ENCODE results near the gene CASK.

CASK gene

DNA sequence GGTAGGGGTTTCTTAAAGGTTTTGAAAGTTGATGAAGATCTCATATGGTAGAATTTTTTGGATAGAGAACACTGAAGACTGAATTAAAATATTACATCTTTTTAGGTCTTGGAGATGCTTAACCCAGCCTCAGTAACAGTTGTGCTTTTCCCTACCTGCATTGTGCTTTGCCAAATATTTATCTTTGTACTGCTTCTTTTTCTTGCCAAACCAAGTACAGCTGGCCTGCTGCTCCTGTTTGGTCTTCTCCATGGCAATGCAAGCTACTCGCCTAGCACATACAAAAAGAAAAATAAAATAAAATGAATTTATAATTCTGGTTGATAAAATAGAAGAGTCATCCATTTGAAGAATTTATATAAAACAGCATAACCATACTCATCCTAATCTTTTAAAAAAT is 380.8 kb downstream of the CASK start:
- no peak overlapping the region for H3K18ac ChIP-seq (ENCODE audit: low read depth in 1 of 2, low read length in 2 of 2)
- DNase-seq, result no peak
- no peak overlapping the region for H4K8ac ChIP-seq (ENCODE audit: low read length)
- no CpG with 5 or more reads among the region's 1 CpG for WGBS
- no peak overlapping the region for H3K4me3 ChIP-seq (ENCODE audit: insufficient read depth in 1 of 2, low read depth in 1 of 2, low read length in 2 of 2)
- H3K23ac ChIP-seq (ENCODE audit: low read length in 2 of 2), result no peak overlapping the region
- no peak overlapping the region for H3K14ac ChIP-seq (ENCODE audit: low read length in 2 of 2)
- H2BK5ac ChIP-seq (ENCODE audit: low read depth, low read length, poor library complexity, severe bottlenecking), result no peak overlapping the region
- H3K79me1 ChIP-seq (replicated peaks; ENCODE audit: low read length, poor library complexity, severe bottlenecking), result peaks cover 1% of the 10 kb centered on the region
- H4K91ac ChIP-seq (ENCODE audit: low read length), result no peak overlapping the region
- no peak overlapping the region for H3K4ac ChIP-seq (ENCODE audit: low read depth in 1 of 2, low read length in 2 of 2)
- H2BK120ac ChIP-seq (ENCODE audit: low read depth, low read length), result no peak overlapping the region
- peaks cover 0 to 5% of the 10 kb centered on the region in 2 experiments for H3K27me3 ChIP-seq (ENCODE audit: control insufficient read depth in 1 of 2, insufficient read depth in 1 of 2, low read length in 2 of 2)
- no peak overlapping the region for H3K9ac ChIP-seq (ENCODE audit: low read length)
- no peak overlapping the region for H3K4me2 ChIP-seq (ENCODE audit: low read length, poor library complexity, severe bottlenecking)
- no peaks in the 10 kb centered on the region for H3K36me3 ChIP-seq (ENCODE audit: control insufficient read depth in 1 of 2, insufficient read depth in 2 of 2, low read depth in 1 of 2, low read length in 2 of 2)
- peak overlapping the region; percentile 78 for H3K27ac ChIP-seq (ENCODE audit: low read length, poor library complexity, severe bottlenecking)
- H2BK15ac ChIP-seq (ENCODE audit: low read depth, poor library complexity, severe bottlenecking), result no peak overlapping the region
- no peak overlapping the region for H2AFZ ChIP-seq (ENCODE audit: low read depth, low read length)
- peaks cover 1% of the 10 kb centered on the region for H3K4me1 ChIP-seq (ENCODE audit: control insufficient read depth, insufficient read depth, low read depth, low read length)
- no peaks in the 10 kb centered on the region for H3K9me3 ChIP-seq (ENCODE audit: control insufficient read depth, low read length)
- no peak overlapping the region for H2AK5ac ChIP-seq (ENCODE audit: low read length, severe bottlenecking)
- no peak overlapping the region for H2BK12ac ChIP-seq (ENCODE audit: low read length in 2 of 2)

DNA sequence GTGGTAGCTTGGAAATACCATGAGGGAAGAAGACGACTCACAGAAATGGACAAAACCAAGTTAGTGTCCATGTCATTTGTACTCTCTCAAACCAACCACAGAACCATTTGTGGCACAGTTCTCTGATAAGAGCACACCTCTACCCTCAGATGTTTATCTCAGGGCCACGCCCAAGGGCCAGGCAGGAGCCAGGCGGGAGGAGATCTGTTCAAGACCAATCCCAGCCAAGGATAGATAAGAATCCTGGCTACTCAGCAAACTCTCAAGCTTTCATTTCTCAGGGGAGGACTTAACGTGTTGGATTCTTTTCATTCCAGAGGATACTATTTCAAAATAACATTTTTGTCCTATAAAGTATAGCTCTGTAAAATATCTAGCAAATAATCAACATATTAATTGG is 381.2 kb downstream of the CASK start:
- H2BK15ac ChIP-seq (ENCODE audit: low read depth, poor library complexity, severe bottlenecking), result no peak overlapping the region
- no peak overlapping the region for H3K18ac ChIP-seq (ENCODE audit: low read depth in 1 of 2, low read length in 2 of 2)
- no peak overlapping the region for H2BK120ac ChIP-seq (ENCODE audit: low read depth, low read length)
- no peak for DNase-seq
- no peak overlapping the region for H2AFZ ChIP-seq (ENCODE audit: low read depth, low read length)
- 69% methylated on average over 3 of the region's 4 CpGs for WGBS
- no peaks in the 10 kb centered on the region for H3K36me3 ChIP-seq (ENCODE audit: control insufficient read depth in 1 of 2, insufficient read depth in 2 of 2, low read depth in 1 of 2, low read length in 2 of 2)
- no peak overlapping the region for H3K14ac ChIP-seq (ENCODE audit: low read length in 2 of 2)
- no peak overlapping the region for H3K4me2 ChIP-seq (ENCODE audit: low read length, poor library complexity, severe bottlenecking)
- no peaks in the 10 kb centered on the region for H3K9me3 ChIP-seq (ENCODE audit: control insufficient read depth, low read length)
- peak overlapping the region; percentile 38 for H2BK5ac ChIP-seq (ENCODE audit: low read depth, low read length, poor library complexity, severe bottlenecking)
- no peak overlapping the region for H3K4ac ChIP-seq (ENCODE audit: low read depth in 1 of 2, low read length in 2 of 2)
- peaks cover 0 to 5% of the 10 kb centered on the region in 2 experiments for H3K27me3 ChIP-seq (ENCODE audit: control insufficient read depth in 1 of 2, insufficient read depth in 1 of 2, low read length in 2 of 2)
- H3K4me3 ChIP-seq (ENCODE audit: insufficient read depth in 1 of 2, low read depth in 1 of 2, low read length in 2 of 2), result no peak overlapping the region
- H3K9ac ChIP-seq (ENCODE audit: low read length), result no peak overlapping the region
- no peak overlapping the region for H2BK12ac ChIP-seq (ENCODE audit: low read length in 2 of 2)
- no peak overlapping the region for H2AK5ac ChIP-seq (ENCODE audit: low read length, severe bottlenecking)
- no peak overlapping the region for H3K23ac ChIP-seq (ENCODE audit: low read length in 2 of 2)
- H3K27ac ChIP-seq (ENCODE audit: low read length, poor library complexity, severe bottlenecking), result peak overlapping the region; percentile 62
- no peak overlapping the region for H4K91ac ChIP-seq (ENCODE audit: low read length)
- peaks cover 1% of the 10 kb centered on the region for H3K4me1 ChIP-seq (ENCODE audit: control insufficient read depth, insufficient read depth, low read depth, low read length)
- H4K8ac ChIP-seq (ENCODE audit: low read length), result no peak overlapping the region
- H3K79me1 ChIP-seq (replicated peaks; ENCODE audit: low read length, poor library complexity, severe bottlenecking), result peaks cover 1% of the 10 kb centered on the region

DNA sequence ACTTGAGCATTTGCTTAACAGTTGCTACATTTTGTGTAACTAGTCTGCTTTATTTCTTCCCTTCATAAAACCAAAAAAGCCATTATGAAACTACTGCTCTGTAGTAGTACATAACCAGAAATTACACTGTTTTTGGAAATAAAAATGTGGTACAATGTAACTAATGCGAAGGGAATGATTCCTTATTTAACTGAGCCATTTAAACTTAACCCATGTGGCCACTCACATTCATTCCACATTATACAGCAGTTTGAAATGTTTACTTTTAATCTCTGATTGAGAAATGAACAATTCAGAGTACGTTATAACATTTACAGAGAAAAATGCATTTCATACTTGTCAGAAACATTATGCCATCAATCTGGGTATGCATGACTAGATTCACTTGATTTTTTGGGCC is 382.0 kb downstream of the CASK start:
- Histone ChIP-seq H2BK12ac (ENCODE audit: low read length in 2 of 2) (no peak overlapping the region), H2BK15ac (ENCODE audit: low read depth, poor library complexity, severe bottlenecking) (no peak overlapping the region), H3K9ac (ENCODE audit: low read length) (no peak overlapping the region), H3K27me3 (ENCODE audit: control insufficient read depth in 1 of 2, insufficient read depth in 1 of 2, low read length in 2 of 2) (peaks cover 0 to 5% of the 10 kb centered on the region in 2 experiments), H4K91ac (ENCODE audit: low read length) (no peak overlapping the region), H3K23ac (ENCODE audit: low read length in 2 of 2) (no peak overlapping the region), H2AFZ (ENCODE audit: low read depth, low read length) (no peak overlapping the region), H3K4me2 (ENCODE audit: low read length, poor library complexity, severe bottlenecking) (no peak overlapping the region), H3K79me1 (replicated peaks; ENCODE audit: low read length, poor library complexity, severe bottlenecking) (peaks cover 1% of the 10 kb centered on the region), H3K9me3 (ENCODE audit: control insufficient read depth, low read length) (no peaks in the 10 kb centered on the region), H3K14ac (ENCODE audit: low read length in 2 of 2) (no peak overlapping the region), H4K8ac (ENCODE audit: low read length) (no peak overlapping the region), H3K4me1 (ENCODE audit: control insufficient read depth, insufficient read depth, low read depth, low read length) (peaks cover 1% of the 10 kb centered on the region), H3K4ac (ENCODE audit: low read depth in 1 of 2, low read length in 2 of 2) (no peak overlapping the region), H2BK5ac (ENCODE audit: low read depth, low read length, poor library complexity, severe bottlenecking) (no peak overlapping the region), H3K4me3 (ENCODE audit: insufficient read depth in 1 of 2, low read depth in 1 of 2, low read length in 2 of 2) (no peak overlapping the region), H3K27ac (ENCODE audit: low read length, poor library complexity, severe bottlenecking) (no peak overlapping the region), H2AK5ac (ENCODE audit: low read length, severe bottlenecking) (no peak overlapping the region), H2BK120ac (ENCODE audit: low read depth, low read length) (no peak overlapping the region), H3K18ac (ENCODE audit: low read depth in 1 of 2, low read length in 2 of 2) (no peak overlapping the region), H3K36me3 (ENCODE audit: control insufficient read depth in 1 of 2, insufficient read depth in 2 of 2, low read depth in 1 of 2, low read length in 2 of 2) (no peaks in the 10 kb centered on the region)
- no CpG with 5 or more reads among the region's 2 CpGs for WGBS
- no peak for DNase-seq

DNA sequence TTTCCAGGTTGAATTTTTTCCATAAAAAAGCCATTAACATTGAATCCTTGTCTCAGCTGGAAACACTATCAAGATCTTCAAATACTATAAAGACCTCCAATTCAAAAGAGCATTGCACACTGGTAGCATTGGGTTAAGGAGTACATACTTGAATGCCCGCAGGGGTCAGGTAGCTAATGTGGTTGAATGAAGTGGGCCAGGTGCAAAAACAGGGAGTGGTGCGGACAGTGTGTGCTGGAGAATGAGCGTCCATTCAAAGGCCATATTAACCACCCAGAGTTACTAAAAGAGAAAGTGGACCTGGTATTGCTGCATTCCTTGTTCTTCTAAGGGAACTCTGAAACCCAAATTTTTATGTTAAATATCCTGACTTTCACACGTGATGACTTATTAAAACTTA is 384.6 kb downstream of the CASK start:
- Histone ChIP-seq H3K4me2 (ENCODE audit: low read length, poor library complexity, severe bottlenecking) (no peak overlapping the region), H3K36me3 (ENCODE audit: control insufficient read depth in 1 of 2, insufficient read depth in 2 of 2, low read depth in 1 of 2, low read length in 2 of 2) (no peaks in the 10 kb centered on the region), H4K8ac (ENCODE audit: low read length) (no peak overlapping the region), H2BK15ac (ENCODE audit: low read depth, poor library complexity, severe bottlenecking) (no peak overlapping the region), H3K4me3 (ENCODE audit: insufficient read depth in 1 of 2, low read depth in 1 of 2, low read length in 2 of 2) (no peak overlapping the region), H3K23ac (ENCODE audit: low read length in 2 of 2) (no peak overlapping the region), H3K4ac (ENCODE audit: low read depth in 1 of 2, low read length in 2 of 2) (no peak overlapping the region), H2BK12ac (ENCODE audit: low read length in 2 of 2) (no peak overlapping the region), H3K27ac (ENCODE audit: low read length, poor library complexity, severe bottlenecking) (no peak overlapping the region), H3K18ac (ENCODE audit: low read depth in 1 of 2, low read length in 2 of 2) (no peak overlapping the region), H3K4me1 (ENCODE audit: control insufficient read depth, insufficient read depth, low read depth, low read length) (peaks cover 1% of the 10 kb centered on the region), H3K9me3 (ENCODE audit: control insufficient read depth, low read length) (no peaks in the 10 kb centered on the region), H2AK5ac (ENCODE audit: low read length, severe bottlenecking) (no peak overlapping the region), H3K14ac (ENCODE audit: low read length in 2 of 2) (no peak overlapping the region), H3K9ac (ENCODE audit: low read length) (no peak overlapping the region), H2BK5ac (ENCODE audit: low read depth, low read length, poor library complexity, severe bottlenecking) (no peak overlapping the region), H3K79me1 (replicated peaks; ENCODE audit: low read length, poor library complexity, severe bottlenecking) (no peaks in the 10 kb centered on the region), H2AFZ (ENCODE audit: low read depth, low read length) (no peak overlapping the region), H4K91ac (ENCODE audit: low read length) (no peak overlapping the region), H3K27me3 (ENCODE audit: control insufficient read depth in 1 of 2, insufficient read depth in 1 of 2, low read length in 2 of 2) (peaks cover 0 to 9% of the 10 kb centered on the region in 2 experiments), H2BK120ac (ENCODE audit: low read depth, low read length) (no peak overlapping the region)
- 100% methylated on average over 1 of the region's 4 CpGs for WGBS
- no peak for DNase-seq

All from mesenchymal stem cell (in vitro differentiated cells and primary cell).